T-helper 22 cell (primary cell): ENCODE data around the gene SERTAD1.
A peak's percentile ranks its signal among the peaks of the same experiment; 100 is the strongest.
"Not testable (repeated sequence)": the region's sequence is repeated elsewhere in the genome, so short reads cannot be mapped to it uniquely, and the experiment has no call there.

Experiments used
- DNase-seq: peaks from one replicate; pipeline ENCODE4 v3.0.0-alpha.2; 2020; ENCODE audit warnings: low read depth

Gene SERTAD1

GRCh38 chr19:40452016-40452415 is 26.2 kb upstream of the SERTAD1 start:
- DNase-seq: no peak

GRCh38 chr19:40450664-40451063 is 24.9 kb upstream of the SERTAD1 start:
- DNase-seq: no peak

DNA sequence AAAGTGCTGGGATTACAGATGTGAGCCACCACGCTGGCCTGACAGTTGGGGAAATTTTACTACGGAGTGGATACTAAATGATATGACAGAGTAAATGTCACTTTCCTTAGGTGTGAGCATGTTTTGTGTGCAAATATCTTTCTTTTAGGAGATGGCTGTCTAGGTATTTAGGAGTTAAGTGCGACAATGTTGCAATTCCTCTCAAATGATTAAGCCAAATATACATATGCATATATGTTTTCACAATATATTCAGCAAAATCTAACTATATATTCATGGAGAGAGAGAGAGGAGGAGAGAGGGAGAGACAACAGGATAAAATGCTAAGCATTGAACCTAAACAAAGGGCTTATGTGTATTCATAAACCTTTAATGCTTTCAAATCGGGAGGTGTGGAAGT is 23.7 kb upstream of the SERTAD1 start:
- no peak for DNase-seq

GRCh38 chr19:40446263-40446784 is 20.5 kb upstream of the SERTAD1 start:
- DNase-seq: no peak

DNA sequence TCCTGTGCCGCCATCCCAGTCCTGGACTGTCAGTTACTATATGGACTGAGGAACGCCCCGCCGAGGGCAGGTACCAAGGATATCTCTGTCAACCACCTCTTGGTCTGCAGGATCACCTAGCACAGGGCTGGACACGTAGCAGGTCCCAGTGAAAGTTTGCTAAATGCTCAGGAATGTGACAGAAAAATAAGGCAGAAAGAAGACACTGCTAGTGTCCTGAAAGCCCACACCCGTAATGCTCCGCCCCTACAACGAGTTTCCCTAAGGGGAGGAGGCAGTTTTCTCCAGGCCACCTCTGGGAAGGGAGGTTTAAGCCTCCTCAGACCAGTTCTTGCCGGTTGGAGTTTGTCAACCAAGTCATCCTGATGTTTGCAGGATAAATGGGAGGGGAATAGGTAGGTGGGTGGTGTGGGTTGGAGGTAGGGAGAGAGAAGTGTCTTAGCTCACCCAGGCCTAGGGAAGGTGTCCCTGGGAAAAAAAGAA is 20.0 kb upstream of the SERTAD1 start:
- DNase-seq: no peak

- DNase-seq: no peak
Measured at GRCh38 chr19:40444825-40445312, 19.1 kb upstream of the SERTAD1 start.

DNA sequence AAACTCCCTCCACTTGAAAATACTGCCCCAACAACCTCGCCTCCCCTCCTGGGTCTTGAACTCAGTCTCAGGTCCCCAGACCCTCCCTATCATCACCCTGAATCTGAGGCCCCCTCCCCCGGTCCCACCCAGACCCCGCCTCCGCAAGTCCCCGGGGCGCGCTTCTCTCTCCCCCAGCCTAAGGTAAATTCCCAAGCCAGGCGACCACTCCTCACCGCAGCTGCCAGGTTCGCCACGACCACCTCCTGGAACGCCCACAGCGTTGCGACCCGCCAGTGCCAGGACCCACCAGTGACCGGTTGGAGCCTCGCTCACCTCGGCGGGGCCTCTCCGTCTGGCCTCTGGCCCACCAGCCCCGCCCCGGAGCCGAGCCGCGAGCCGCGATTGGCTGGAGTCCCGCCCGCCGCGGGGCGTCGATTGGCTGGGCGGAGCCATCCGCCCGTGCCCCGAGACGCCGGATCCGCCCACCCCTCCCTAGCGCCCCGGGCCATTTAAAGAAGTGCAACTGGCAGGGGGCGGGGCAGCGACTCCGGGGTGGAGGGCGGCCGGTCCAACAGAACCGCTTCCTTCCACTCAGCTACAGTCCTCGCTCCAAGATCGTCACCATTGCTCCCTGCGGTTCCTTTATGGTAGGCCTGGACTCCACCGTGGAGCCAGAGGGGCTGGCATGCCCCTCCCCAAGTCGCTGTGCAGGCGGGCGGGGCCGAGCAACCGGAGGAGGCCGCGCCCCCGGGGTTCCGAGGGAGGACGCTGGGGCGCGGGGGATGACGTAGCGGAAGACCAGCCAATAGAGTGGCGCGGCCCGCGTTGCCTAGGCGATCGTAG is 18.4 kb upstream of the SERTAD1 start, which contains the start of gene SERTAD3:
Gene SERTAD3, minus strand, starts transcription at position 336 of the 825 bp plus-strand sequence. CDS start 2,255 bp downstream, outside the sequence.
- DNase-seq: peak; percentile 92

- peak; percentile 99 for DNase-seq
Measured at GRCh38 chr19:40443131-40443999, 17.6 kb upstream of the SERTAD1 start.

GRCh38 chr19:40442328-40443130 is 16.7 kb upstream of the SERTAD1 start:
- no peak for DNase-seq

- DNase-seq: no peak
Measured at GRCh38 chr19:40441719-40442253, 16.0 kb upstream of the SERTAD1 start.

DNA sequence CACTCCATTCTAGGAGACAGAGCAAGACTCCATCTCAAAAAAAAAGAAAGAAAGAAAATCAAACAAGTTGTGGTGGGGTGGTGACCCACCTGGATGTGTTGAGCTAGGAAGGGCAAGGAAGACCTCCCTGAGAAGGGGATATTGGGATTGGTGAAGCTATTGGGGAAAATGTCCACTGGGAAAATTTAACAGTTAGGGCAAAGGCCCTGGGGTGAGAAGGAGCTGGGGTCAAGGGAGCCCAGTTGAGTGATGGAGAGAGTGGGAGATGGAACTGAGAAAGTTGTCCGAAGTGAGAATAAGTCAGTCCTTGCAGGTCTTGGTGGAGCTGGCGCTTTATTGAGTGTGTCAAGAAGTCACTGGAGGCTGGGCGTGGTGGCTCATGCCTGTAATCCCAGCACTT is 12.5 kb upstream of the SERTAD1 start:
- DNase-seq: no peak

- DNase-seq: peak; percentile 45
Measured at GRCh38 chr19:40433391-40434216, 7.8 kb upstream of the SERTAD1 start.

DNA sequence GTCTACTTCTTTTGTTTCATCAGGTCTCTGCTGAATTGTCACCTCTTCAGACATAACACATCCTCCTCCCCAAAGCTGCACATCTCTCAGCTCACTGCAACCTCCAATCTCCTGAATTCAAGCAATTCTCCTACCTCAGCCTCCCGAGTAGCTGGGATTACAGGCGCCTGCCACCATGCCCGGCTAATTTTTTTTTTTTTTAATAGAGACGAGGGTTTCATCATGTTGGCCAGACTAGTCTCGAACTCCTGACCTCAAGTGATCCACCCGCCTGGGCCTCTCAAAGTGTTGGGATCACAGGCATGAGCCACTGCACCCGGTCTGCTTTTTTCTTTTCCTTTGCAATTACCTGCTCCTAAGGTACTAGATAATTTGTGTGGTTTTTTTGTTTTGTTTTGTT is 7.0 kb upstream of the SERTAD1 start:
- DNase-seq: not testable (repeated sequence)

DNA sequence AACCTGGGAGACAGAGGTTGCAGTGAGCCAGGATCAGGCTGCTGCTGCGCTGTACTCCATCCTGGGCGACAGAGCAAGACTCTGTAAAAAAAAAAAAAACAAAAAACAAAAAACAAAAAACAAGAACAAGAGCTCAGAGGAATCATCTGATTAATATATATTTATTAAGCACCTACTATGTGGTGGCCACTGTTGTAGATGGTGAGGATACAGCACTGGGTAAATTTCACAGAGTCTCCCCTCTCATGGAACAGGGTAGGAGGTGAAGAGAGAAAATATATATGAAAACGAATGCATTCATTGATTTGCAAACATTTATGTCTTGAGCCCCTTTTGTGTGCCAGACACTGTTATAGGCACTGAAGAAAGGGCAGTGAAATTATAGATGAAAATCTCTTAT is 5.9 kb upstream of the SERTAD1 start:
- DNase-seq: no peak

- DNase-seq: not testable (repeated sequence)
Measured at GRCh38 chr19:40430242-40430641, 4.5 kb upstream of the SERTAD1 start.

DNA sequence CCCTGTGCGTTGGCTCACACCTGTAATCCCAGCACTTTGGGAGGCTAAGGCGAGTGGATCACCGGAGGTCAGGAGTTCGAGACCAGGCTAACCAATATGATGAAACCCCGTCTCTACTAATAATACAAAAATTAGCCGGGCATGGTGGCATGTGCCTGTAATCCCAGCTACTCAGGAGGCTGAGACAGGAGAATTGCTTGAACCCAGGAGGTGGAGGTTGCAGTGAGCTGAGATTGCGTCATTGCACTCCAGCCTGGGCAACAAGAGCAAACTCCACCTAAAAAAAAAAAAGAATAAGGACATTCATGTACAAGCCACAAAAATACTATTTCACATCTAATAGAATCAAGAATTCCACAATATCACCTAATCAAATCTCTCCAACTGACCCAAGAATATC is 2.4 kb upstream of the SERTAD1 start:
- DNase-seq: not testable (repeated sequence)

GRCh38 chr19:40424637-40425449 is 949 bp downstream of the SERTAD1 start:
- no peak for DNase-seq

GRCh38 chr19:40423938-40424337 is 1.9 kb downstream of the SERTAD1 start:
- DNase-seq: no peak
